Smooth muscle cell (in vitro differentiated cells): ENCODE data around the gene JSRP1. TPM values are rescaled to one million over a fixed set of nuclear protein-coding genes. Genes with fewer than 3 reads are reported as not detected.

Experiments
- DNase-seq: peaks from one replicate; lab custom pipeline; 2025; ENCODE audit not compliant: unreplicated experiment; lab: John Stamatoyannopoulos, UW
- H2AFZ ChIP-seq: fragments of 200-600 bp; sonication (generic); 2 replicates; pipeline ENCODE4 v1.6.0; 2016; ENCODE audit warnings: antibody characterized with exemption, low read depth, mild to moderate bottlenecking
- H3F3A ChIP-seq: fragments of 200-600 bp; sonication (generic); 2 replicates; pipeline ENCODE4 v1.6.0; 2017; ENCODE audit warnings: antibody characterized with exemption, low read depth
- H3K27ac ChIP-seq: fragments of 200-600 bp; sonication (generic); 2 replicates; pipeline ENCODE4 v1.5.1; 2016; ENCODE audit warnings: low read depth, mild to moderate bottlenecking
- H3K27me3 ChIP-seq: fragments of 200-600 bp; sonication (generic); 2 replicates; pipeline ENCODE4 v1.6.1; 2016; ENCODE audit warnings: low read depth, mild to moderate bottlenecking
- H3K36me3 ChIP-seq: fragments of 200-600 bp; sonication (generic); 2 replicates; pipeline ENCODE4 v1.5.1; 2016; ENCODE audit warnings: low read depth
- H3K4me1 ChIP-seq: fragments of 200-600 bp; sonication (generic); 2 replicates; pipeline ENCODE4 v1.5.1; 2016; ENCODE audit warnings: low read depth
- H3K4me2 ChIP-seq: fragments of 200-600 bp; sonication (generic); 2 replicates; pipeline ENCODE4 v1.6.0; 2016; ENCODE audit warnings: mild to moderate bottlenecking
- H3K4me3 ChIP-seq: fragments of 200-600 bp; sonication (generic); 2 replicates; pipeline ENCODE4 v1.5.1; 2016; ENCODE audit warnings: mild to moderate bottlenecking
- H3K79me2 ChIP-seq: fragments of 200-600 bp; sonication (generic); 2 replicates; pipeline ENCODE4 v1.6.0; 2016; ENCODE audit warnings: low read depth, mild to moderate bottlenecking
- H3K9ac ChIP-seq: fragments of 200-600 bp; sonication (generic); 2 replicates; pipeline ENCODE4 v1.6.0; 2016; ENCODE audit warnings: low read depth
- H3K9me3 ChIP-seq: fragments of 200-600 bp; sonication (generic); replicated peaks from 2 replicates; pipeline ENCODE4 v1.5.1; 2016; ENCODE audit warnings: low read depth
- H4K20me1 ChIP-seq: fragments of 200-600 bp; sonication (generic); 2 replicates; pipeline ENCODE4 v1.6.0; 2016; ENCODE audit warnings: low read depth
- WGBS: methylation state at CpG from one replicate; pipeline ENCODE4 v1.1.7; 2016; ENCODE audit warnings: low lambda C conversion rate; 5-methylcytosine and 5-hydroxymethylcytosine counted together
- polyA plus RNA-seq: library from polyadenylated mRNA; unstranded; fragments of >200 nt; fragmentation: Nextera tagmentation; extraction: Ambion mirVana; gene quantifications from 2 replicates; pipeline ENCODE4 v1.2.1, GENCODE V29; 2016
- total RNA-seq: library from RNA; depleted of rRNA; stranded (reverse); fragments of >200 nt; gene quantifications from 2 replicates; pipeline ENCODE4 v1.2.3, GENCODE V29; 2014
- TF ChIP-seq, protein P1 (sequence below): fragments of 200-600 bp; sonication (generic); IDR thresholded peaks from 2 replicates; pipeline ENCODE4 v1.5.1; 2017; ENCODE audit warnings: borderline replicate concordance, mild to moderate bottlenecking, antibody characterized with exemption; ENCODE audit not compliant: insufficient read depth, poor library complexity, severe bottlenecking

Gene JSRP1
- total and polyA plus RNA-seq, 2 experiments from 2014 or later = not detected

DNA sequence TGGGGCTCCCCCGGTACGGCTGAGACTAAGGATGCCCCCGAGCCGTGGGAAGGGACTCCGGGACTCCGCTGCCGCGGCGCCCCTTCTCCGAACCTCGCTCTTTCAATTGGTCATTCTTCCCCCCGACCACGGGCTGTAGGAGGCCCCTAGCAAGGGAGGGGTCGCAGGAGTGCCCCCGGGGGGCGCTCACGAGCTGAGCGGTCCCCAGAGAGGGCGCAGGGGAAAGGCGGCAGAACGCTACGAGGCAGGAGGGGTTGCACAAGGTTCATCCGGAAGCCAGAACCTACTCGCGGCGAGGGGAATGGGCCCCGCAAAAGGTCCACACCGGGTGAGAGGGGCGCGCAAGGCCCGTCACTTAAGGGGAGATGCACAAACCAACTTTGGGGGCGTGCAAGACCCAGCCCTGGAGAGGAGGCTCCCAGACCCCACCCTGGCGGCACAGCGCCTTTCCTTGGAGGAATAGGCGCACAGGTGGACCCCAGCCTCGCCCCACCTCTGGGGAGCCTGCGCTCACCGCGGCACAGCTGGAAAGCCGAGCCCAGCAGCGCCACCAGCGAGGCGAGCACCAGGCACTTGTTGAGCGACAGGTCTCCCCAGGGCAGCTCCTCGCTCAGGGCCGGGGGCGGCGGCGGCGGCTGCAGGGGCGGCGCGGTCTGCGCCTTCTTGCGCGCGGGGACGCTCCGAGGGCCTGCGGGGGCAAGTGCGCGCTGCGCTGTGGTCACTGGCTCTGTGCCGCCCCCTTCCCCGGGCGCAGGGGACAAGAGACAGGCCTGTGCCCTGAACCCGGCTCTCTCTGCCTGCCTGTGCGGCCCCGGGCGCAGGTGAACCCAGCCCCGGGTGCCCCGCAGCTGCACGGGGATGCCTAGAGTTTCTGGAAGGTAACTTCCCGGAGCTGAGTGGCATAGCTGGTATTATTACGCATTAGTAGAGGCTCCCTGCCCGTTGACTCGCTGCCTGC, 2.8 kb downstream of the JSRP1 start:
- H3K36me3 ChIP-seq = no peaks in the 10 kb centered on the region
- H3K27ac ChIP-seq = no peak overlapping the region
- H3K79me2 ChIP-seq = no peaks in the 10 kb centered on the region
- H3F3A ChIP-seq = no peaks in the 10 kb centered on the region
- WGBS = 6% methylated on average over 55 of the region's 77 CpGs
- H3K4me3 ChIP-seq = peak overlapping the region; percentile 13
- H3K4me2 ChIP-seq = peak overlapping the region; percentile 73
- no peak overlapping the region for H2AFZ ChIP-seq
- peaks cover 22% of the 10 kb centered on the region for H3K27me3 ChIP-seq
- H3K4me1 ChIP-seq = peaks cover 7% of the 10 kb centered on the region
- H3K9ac ChIP-seq = no peak overlapping the region
- H3K9me3 ChIP-seq = no peaks in the 10 kb centered on the region
- no peak for DNase-seq
- TF ChIP-seq, protein P1, sequence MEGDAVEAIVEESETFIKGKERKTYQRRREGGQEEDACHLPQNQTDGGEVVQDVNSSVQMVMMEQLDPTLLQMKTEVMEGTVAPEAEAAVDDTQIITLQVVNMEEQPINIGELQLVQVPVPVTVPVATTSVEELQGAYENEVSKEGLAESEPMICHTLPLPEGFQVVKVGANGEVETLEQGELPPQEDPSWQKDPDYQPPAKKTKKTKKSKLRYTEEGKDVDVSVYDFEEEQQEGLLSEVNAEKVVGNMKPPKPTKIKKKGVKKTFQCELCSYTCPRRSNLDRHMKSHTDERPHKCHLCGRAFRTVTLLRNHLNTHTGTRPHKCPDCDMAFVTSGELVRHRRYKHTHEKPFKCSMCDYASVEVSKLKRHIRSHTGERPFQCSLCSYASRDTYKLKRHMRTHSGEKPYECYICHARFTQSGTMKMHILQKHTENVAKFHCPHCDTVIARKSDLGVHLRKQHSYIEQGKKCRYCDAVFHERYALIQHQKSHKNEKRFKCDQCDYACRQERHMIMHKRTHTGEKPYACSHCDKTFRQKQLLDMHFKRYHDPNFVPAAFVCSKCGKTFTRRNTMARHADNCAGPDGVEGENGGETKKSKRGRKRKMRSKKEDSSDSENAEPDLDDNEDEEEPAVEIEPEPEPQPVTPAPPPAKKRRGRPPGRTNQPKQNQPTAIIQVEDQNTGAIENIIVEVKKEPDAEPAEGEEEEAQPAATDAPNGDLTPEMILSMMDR = no peak
- peaks cover 23% of the 10 kb centered on the region for H4K20me1 ChIP-seq

DNA sequence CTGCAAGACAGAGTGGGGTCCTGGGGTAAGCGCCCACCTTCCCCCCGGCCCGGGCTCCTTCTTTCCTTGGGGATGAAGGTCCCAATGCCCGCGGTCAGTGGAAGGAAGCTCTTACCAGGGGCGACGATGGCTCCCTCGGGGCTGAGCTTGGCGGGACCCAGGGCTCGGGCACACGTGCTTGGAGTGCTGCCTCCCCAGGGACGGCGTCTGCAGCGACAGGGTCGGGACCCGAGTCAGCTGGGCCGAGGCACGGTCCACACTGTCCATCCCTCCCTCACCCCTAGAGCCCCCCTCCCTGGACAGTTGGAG, 3.5 kb downstream of the JSRP1 start:
- H3F3A ChIP-seq = no peaks in the 10 kb centered on the region
- TF ChIP-seq, protein P1 = no peak
- WGBS = 64% methylated on average over 16 of the region's 18 CpGs
- peaks cover 7% of the 10 kb centered on the region for H3K4me1 ChIP-seq
- no peaks in the 10 kb centered on the region for H3K36me3 ChIP-seq
- peak overlapping the region; percentile 73 for H3K4me2 ChIP-seq
- no peak overlapping the region for H2AFZ ChIP-seq
- no peak for DNase-seq
- H3K9ac ChIP-seq = no peak overlapping the region
- peaks cover 26% of the 10 kb centered on the region for H4K20me1 ChIP-seq
- H3K4me3 ChIP-seq = no peak overlapping the region
- no peaks in the 10 kb centered on the region for H3K79me2 ChIP-seq
- no peaks in the 10 kb centered on the region for H3K9me3 ChIP-seq
- no peak overlapping the region for H3K27ac ChIP-seq
- peaks cover 22% of the 10 kb centered on the region for H3K27me3 ChIP-seq

DNA sequence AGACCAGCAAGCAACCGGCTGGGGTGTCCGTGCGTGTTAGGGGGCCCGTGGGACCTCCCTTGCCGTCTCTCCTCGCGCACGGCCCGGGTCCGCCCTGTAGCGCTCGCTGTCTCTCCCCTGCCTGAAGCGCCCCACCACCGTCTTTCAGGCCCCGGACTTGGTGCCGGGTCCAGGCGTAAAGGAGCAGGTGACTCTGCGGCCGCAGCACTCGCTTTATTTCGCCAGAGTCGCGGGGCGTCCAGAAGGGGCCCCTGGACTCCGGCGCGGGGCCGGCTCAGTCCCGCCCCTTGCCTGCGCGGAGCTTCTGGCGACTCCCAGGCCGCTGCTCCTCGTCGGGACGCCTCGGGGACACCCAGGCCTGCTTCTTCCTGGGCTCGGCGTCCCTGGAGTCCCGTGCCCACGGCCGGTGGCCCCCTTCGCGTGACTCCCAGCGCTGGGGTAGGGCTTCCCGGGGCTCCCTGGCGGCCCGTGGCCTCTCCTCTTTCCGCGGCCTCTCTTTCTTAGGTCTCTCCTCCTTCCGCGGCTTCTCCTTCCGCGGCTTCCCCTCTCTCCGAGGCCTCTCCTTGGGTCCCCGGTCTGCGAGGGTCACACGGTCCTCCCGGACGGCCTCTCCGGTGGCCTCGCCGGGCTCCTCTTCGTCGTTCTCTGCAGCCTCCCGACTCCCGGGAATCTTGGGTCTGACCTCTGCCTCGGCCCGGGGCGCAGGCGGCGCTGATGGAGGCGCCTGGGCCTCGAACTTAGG, 4.0 kb downstream of the JSRP1 start:
- Histone ChIP-seq H3F3A (no peaks in the 10 kb centered on the region), H3K36me3 (no peaks in the 10 kb centered on the region), H3K9ac (no peak overlapping the region), H3K4me3 (no peak overlapping the region), H3K4me1 (peaks cover 7% of the 10 kb centered on the region), H3K9me3 (no peaks in the 10 kb centered on the region), H2AFZ (no peak overlapping the region), H4K20me1 (peaks cover 31% of the 10 kb centered on the region), H3K4me2 (no peak overlapping the region), H3K27me3 (peaks cover 22% of the 10 kb centered on the region), H3K79me2 (no peaks in the 10 kb centered on the region), H3K27ac (no peak overlapping the region)
- TF ChIP-seq, protein P1 = no peak
- no peak for DNase-seq
- WGBS = 92% methylated on average over 68 of the region's 74 CpGs
